ENCODE data around the gene MACF1. TPM values are rescaled to one million over a fixed set of nuclear protein-coding genes. Genes with fewer than 3 reads are reported as not detected.

MACF1 gene
- total and polyA plus RNA-seq, 8 donors: 358 to 484 (median 440) TPM

GRCh38 chr1:39216771-39217170 is 12.3 kb downstream of the MACF1 start:
- ATAC-seq: no peak
- peak overlapping the region in 1 of 2 donors; percentile 35 for H3K4me3 ChIP-seq
- peaks cover 38 to 89% of the 10 kb centered on the region in 2 donors for H3K4me1 ChIP-seq
- no peaks in the 10 kb centered on the region for H3K36me3 ChIP-seq
- no peaks in the 10 kb centered on the region for H3K9me3 ChIP-seq
- H3K27ac ChIP-seq: peak overlapping the region; percentile 0 to 84
- H3K27me3 ChIP-seq: no peaks in the 10 kb centered on the region
- intact Hi-C loops (cut with DNase I): no loop called here
- TF ChIP-seq CTCF (IDR thresholded peaks at IDR 0.05): no peak
- DNase-seq: no peak

GRCh38 chr1:39220891-39221870 is 16.7 kb downstream of the MACF1 start:
- no peak for TF ChIP-seq CTCF (IDR thresholded peaks at IDR 0.05)
- DNase-seq: no peak
- Histone ChIP-seq H3K9me3 (no peaks in the 10 kb centered on the region), H3K36me3 (no peaks in the 10 kb centered on the region), H3K4me1 (peaks cover 6 to 53% of the 10 kb centered on the region in 2 donors), H3K27ac (no peak overlapping the region), H3K4me3 (no peak overlapping the region), H3K27me3 (no peaks in the 10 kb centered on the region)
- no peak for ATAC-seq
- intact Hi-C loops (cut with DNase I): no loop called here

GRCh38 chr1:39224295-39224829 is 19.9 kb downstream of the MACF1 start:
- ATAC-seq: no peak
- H3K36me3 ChIP-seq: no peaks in the 10 kb centered on the region
- no peak for DNase-seq
- no peak overlapping the region for H3K4me3 ChIP-seq
- no peaks in the 10 kb centered on the region for H3K9me3 ChIP-seq
- intact Hi-C loops (cut with DNase I): no loop called here
- no peak for TF ChIP-seq CTCF (IDR thresholded peaks at IDR 0.05)
- H3K4me1 ChIP-seq: peaks cover 0 to 26% of the 10 kb centered on the region in 2 donors
- no peaks in the 10 kb centered on the region for H3K27me3 ChIP-seq
- no peak overlapping the region for H3K27ac ChIP-seq

- DNase-seq (no peak), ATAC-seq (no peak)
- Histone ChIP-seq H3K27me3 (no peaks in the 10 kb centered on the region), H3K9me3 (no peaks in the 10 kb centered on the region), H3K27ac (no peak overlapping the region), H3K36me3 (peaks cover 0 to 7% of the 10 kb centered on the region in 2 donors), H3K4me1 (peaks cover 8 to 34% of the 10 kb centered on the region in 2 donors), H3K4me3 (no peak overlapping the region)
- intact Hi-C loops (cut with DNase I): no loop called here
- no peak for TF ChIP-seq CTCF (IDR thresholded peaks at IDR 0.05)
Observed at GRCh38 chr1:39226836-39227235, 22.3 kb downstream of the MACF1 start.

- Histone ChIP-seq H3K36me3 (peaks cover 0 to 18% of the 10 kb centered on the region in 2 donors), H3K4me3 (no peak overlapping the region), H3K27me3 (no peaks in the 10 kb centered on the region), H3K4me1 (peaks cover 8 to 34% of the 10 kb centered on the region in 2 donors), H3K9me3 (no peaks in the 10 kb centered on the region), H3K27ac (no peak overlapping the region)
- TF ChIP-seq CTCF (IDR thresholded peaks at IDR 0.05): no peak
- ATAC-seq (no peak), DNase-seq (no peak)
- intact Hi-C loops (cut with DNase I): no loop called here
Observed at GRCh38 chr1:39228252-39228651, 23.8 kb downstream of the MACF1 start.

Data from left lung (tissue), 10 donors.